Measurements from ENCODE around the gene CSNK2A1.

DNA sequence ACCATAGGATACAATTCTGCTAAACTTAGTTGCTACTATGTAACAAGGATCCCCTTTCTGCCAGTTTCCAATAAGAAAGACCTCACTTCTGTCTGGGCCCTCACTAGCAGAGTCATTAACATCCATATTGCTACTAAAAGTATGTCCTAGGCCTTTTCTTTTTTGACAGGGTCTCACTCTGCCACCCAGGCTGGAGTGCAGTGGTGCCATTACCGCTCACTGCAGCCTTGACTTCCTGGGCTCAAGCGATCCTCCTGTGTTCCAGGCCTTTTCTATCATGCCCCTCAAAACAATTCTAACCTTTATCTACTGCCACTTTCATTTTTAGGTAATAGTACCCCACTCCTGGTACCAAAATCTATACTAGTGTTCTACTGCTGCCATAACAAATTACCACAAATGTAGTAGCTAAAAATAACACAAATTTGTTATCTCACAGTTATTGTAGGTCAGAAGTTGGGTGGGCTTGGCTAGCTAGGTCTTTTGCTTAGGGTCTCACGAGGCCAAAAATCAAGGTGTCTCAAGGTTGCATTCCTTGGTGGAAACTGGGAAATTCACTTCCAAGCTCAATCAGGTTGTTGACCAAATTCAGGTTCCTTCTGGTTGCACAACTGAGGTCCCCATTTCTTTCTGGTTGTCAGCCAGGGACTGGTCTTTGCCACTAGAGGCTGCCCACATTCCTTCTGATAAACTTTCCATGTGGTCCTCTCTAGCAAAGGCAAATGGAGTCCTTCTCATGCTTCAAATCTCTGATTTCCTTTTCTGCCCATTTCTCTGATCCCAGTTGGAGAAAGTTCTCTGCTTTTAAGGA lies 3.0 kb downstream of the CSNK2A1 start:
- TF ChIP-seq CTCF (IDR thresholded peaks at IDR 0.05; ENCODE audit: low read depth, low read length) = no peak
- no peak for TF ChIP-seq EZH2phosphoT487 (IDR thresholded peaks at IDR 0.05; ENCODE audit: low read depth)
